K562 (cell line): ENCODE results near the gene DCP2. TPM values are rescaled to one million over a fixed set of nuclear protein-coding genes. Genes with fewer than 3 reads are reported as not detected.

Experiments used
- ATAC-seq: fragments of 200-7000 bp; cut with Tn5 transposase; 3 replicates; pipeline ENCODE4 v1.9.1; 2020; ENCODE audit warnings: moderate library complexity
- BruUV-seq: library from RNA; stranded (reverse); fragments of 400-500 nt; replicated peaks from 2 replicates; lab custom pipeline; 2021; lab: Mats Ljungman, UMichigan
- CTCF ChIA-PET: fragments of 300-600 bp; formaldehyde crosslinking; extraction: SDS; loops from one replicate; lab custom pipeline; 2021; ENCODE audit warnings: low intra/inter-chr PET ratio; lab: Yijun Ruan, JAX
- POLR2A ChIA-PET: fragments of 300-600, 350-650 bp; sonication (Branson Sonifier 250); formaldehyde crosslinking; extraction: SDS; loops from one replicate; lab custom pipeline; 2021; ENCODE audit warnings: antibody characterized with exemption, inconsistent platforms; lab: Yijun Ruan, JAX
- DNase-seq, 4 experiments: peaks; one replicate each; pipeline versions ENCODE4 v3.0.0 to v3.0.0-alpha.2; 2011 to 2018; ENCODE audit warnings: low spot score in 3 of 4, mixed read lengths in 3 of 4; ENCODE audit errors: extremely low read depth in 1 of 4
- FAIRE-seq: peaks from 2 replicates; lab custom pipeline; 2011; peaks lifted over from hg19 to GRCh38; lab: Jason Lieb, UNC
- H2AFZ ChIP-seq: 2 replicates; pipeline ENCODE4 v1.6.0; 2011; ENCODE audit warnings: low read depth, low read length, control low read depth, inconsistent platforms
- H3K27ac ChIP-seq: fragments of 200-600 bp; 3 replicates; pipeline ENCODE4 v1.8.0; 2011; ENCODE audit warnings: low read depth, mild to moderate bottlenecking, control low read depth, inconsistent platforms, low read length, moderate library complexity, mixed read lengths; ENCODE audit errors: extremely low read depth
- H3K27me3 ChIP-seq, 2 experiments: fragments of 300-600 bp in 1 of 2; 2 replicates in 1 of 2; 3 replicates in 1 of 2; pipeline versions ENCODE4 v1.6.0 to v1.8.0; 2011; ENCODE audit warnings: inconsistent platforms in 2 of 2, low read length in 2 of 2, mild to moderate bottlenecking in 1 of 2, mixed read lengths in 1 of 2, moderate library complexity in 1 of 2; ENCODE audit not compliant: control insufficient read depth in 2 of 2, insufficient read depth in 2 of 2
- H3K36me3 ChIP-seq: fragments of 300-600 bp; 3 replicates; pipeline ENCODE4 v1.8.0; 2011; ENCODE audit warnings: mild to moderate bottlenecking, low read length, inconsistent platforms; ENCODE audit not compliant: control insufficient read depth, insufficient read depth
- H3K4me1 ChIP-seq, 2 experiments: fragments of 200-600 bp in 1 of 2; replicated peaks in 1 of 2; 2 replicates in 1 of 2; 3 replicates in 1 of 2; pipeline versions ENCODE4 v1.5.1 to v1.8.0; 2011; ENCODE audit warnings: inconsistent platforms in 2 of 2, low read length in 2 of 2, mild to moderate bottlenecking in 1 of 2, mixed read lengths in 1 of 2, moderate library complexity in 1 of 2; ENCODE audit not compliant: control insufficient read depth in 2 of 2, insufficient read depth in 2 of 2
- H3K4me2 ChIP-seq: 2 replicates; pipeline ENCODE4 v1.6.1; 2011; ENCODE audit warnings: low read length, control low read depth, inconsistent platforms, mixed read lengths; ENCODE audit not compliant: insufficient read depth
- H3K4me3 ChIP-seq: fragments of 200-600 bp; sonication (generic), shearing (Covaris generic); 2 replicates; pipeline ENCODE4 v1.5.1; 2016; ENCODE audit warnings: control low read depth, inconsistent platforms
- H3K79me2 ChIP-seq: fragments of 200-600 bp; 3 replicates; pipeline ENCODE4 v1.8.0; 2011; ENCODE audit warnings: low read length, inconsistent platforms; ENCODE audit not compliant: control insufficient read depth, insufficient read depth
- H3K9ac ChIP-seq, 2 experiments: 2 replicates each; pipeline versions ENCODE4 v1.6.0 to v1.6.1; 2011; ENCODE audit warnings: low read depth in 2 of 2, low read length in 2 of 2, control low read depth in 1 of 2, inconsistent platforms in 1 of 2, mild to moderate bottlenecking in 1 of 2, mixed read lengths in 1 of 2; ENCODE audit not compliant: insufficient read depth in 1 of 2
- H3K9me1 ChIP-seq: one replicate; pipeline ENCODE4 v1.6.0; 2011; ENCODE audit warnings: inconsistent platforms, mild to moderate bottlenecking, low read length, moderate library complexity; ENCODE audit not compliant: control insufficient read depth, insufficient read depth
- H3K9me3 ChIP-seq: replicated peaks from 2 replicates; pipeline ENCODE4 v1.5.1; 2011; ENCODE audit warnings: low read depth, low read length, inconsistent platforms; ENCODE audit not compliant: control insufficient read depth, insufficient read depth
- H4K20me1 ChIP-seq: replicated peaks from 2 replicates; pipeline ENCODE4 v1.6.1; 2011; ENCODE audit warnings: low read length, inconsistent platforms, mixed read lengths; ENCODE audit not compliant: control insufficient read depth, insufficient read depth
- BRF1 ChIP-seq: IDR thresholded peaks from 3 replicates; pipeline ENCODE4 v1.6.1; 2011; ENCODE audit warnings: borderline replicate concordance, mild to moderate bottlenecking; ENCODE audit not compliant: insufficient read length; ENCODE audit errors: extremely low read depth
- DPF2 ChIP-seq: fragments of 450-650 bp; IDR thresholded peaks from 2 replicates; pipeline ENCODE4 v1.6.1; 2016
- FOSL1 ChIP-seq: fragments of 200-800 bp; sonication (Bioruptor generic); conservative IDR thresholded peaks from 2 replicates; pipeline ENCODE4 v1.6.1; 2016; ENCODE audit warnings: missing genetic modification characterization, missing compliant biosample characterization
- JUN ChIP-seq, 2 experiments: sonication (generic) in 1 of 2; formaldehyde crosslinking in 1 of 2; IDR thresholded peaks; 2 replicates each; pipeline versions ENCODE4 v1.6.1 to v1.8.0; 2012 to 2022; ENCODE audit warnings: borderline replicate concordance in 2 of 2, mild to moderate bottlenecking in 2 of 2, improper control_type of control experiment in 1 of 2, low read depth in 1 of 2, low read length in 1 of 2, missing genetic modification reagents in 1 of 2
- KLF13 ChIP-seq: fragments of 450-650 bp; IDR thresholded peaks from 2 replicates; pipeline ENCODE4 v1.6.1; 2016; ENCODE audit warnings: missing genetic modification characterization, low read depth, mild to moderate bottlenecking, missing compliant biosample characterization, moderate library complexity, borderline replicate concordance
- NFIC ChIP-seq: fragments of 450-650 bp; IDR thresholded peaks from 2 replicates; pipeline ENCODE4 v1.6.1; 2017; ENCODE audit warnings: mild to moderate bottlenecking, inconsistent platforms
- PCBP2 ChIP-seq: fragments of 200-400 bp; formaldehyde crosslinking; IDR thresholded peaks from 2 replicates; pipeline ENCODE4 v1.6.1; 2018; ENCODE audit warnings: low read length, low read depth, mild to moderate bottlenecking, moderate library complexity; ENCODE audit not compliant: poor library complexity, severe bottlenecking
- PHB2 ChIP-seq: fragments of 450-650 bp; IDR thresholded peaks from 2 replicates; pipeline ENCODE4 v1.6.1; 2017; ENCODE audit warnings: low read depth
- RAD51 ChIP-seq: fragments of 450-650 bp; IDR thresholded peaks from 2 replicates; pipeline ENCODE4 v1.7.1; 2016; ENCODE audit warnings: low read depth, mild to moderate bottlenecking, borderline replicate concordance
- ZBED1 ChIP-seq: IDR thresholded peaks from 2 replicates; pipeline ENCODE4 v1.6.1; 2014
- ZNF253 ChIP-seq: fragments of 250-450 bp; sonication (Bioruptor Pico); conservative IDR thresholded peaks from 2 replicates; pipeline ENCODE4 v1.6.1; 2021; ENCODE audit warnings: mild to moderate bottlenecking
- ZNF384 ChIP-seq: IDR thresholded peaks from 2 replicates; pipeline ENCODE4 v1.6.1; 2012; ENCODE audit warnings: low read depth, low read length, improper control_type of control experiment
- WGBS: fragments of 100-300 bp; shearing (Covaris generic); methylation state at CpG from one replicate; pipeline ENCODE4 v1.1.6; 2016; ENCODE audit warnings: low coverage, mixed read lengths; ENCODE audit not compliant: insufficient coverage; ENCODE audit errors: missing lambda C conversion rate; 5-methylcytosine and 5-hydroxymethylcytosine counted together
- in situ Hi-C: fragments of 300-500 bp; cut with MboI; formaldehyde crosslinking; loops from 4 replicates; pipeline ENCODE4 v1.15.0; 2018; ENCODE audit warnings: inconsistent platforms, mixed read lengths
- intact Hi-C: fragments of 100-400 bp; cut with micrococcal nuclease; formaldehyde crosslinking; loops from 2 replicates; pipeline ENCODE4 v1.14.2; 2022
- polyA plus RNA-seq, 8 experiments: library from polyadenylated mRNA; depleted of rRNA in 4 of 8; stranded (reverse) in 5 of 8; unstranded in 3 of 8; fragments of >200 nt; fragmentation: Nextera tagmentation in 2 of 8; fragmentation: Illumina TruSeq in 1 of 8; extraction: Ambion mirVana in 2 of 8; extraction: Trizol in 1 of 8; gene quantifications; 2 replicates each; pipeline versions ENCODE4 v1.2.1 to v1.2.3, GENCODE V29; 2011 to 2014; ENCODE audit warnings: inconsistent platforms in 1 of 8, missing spikeins in 1 of 8
- total RNA-seq, 7 experiments: library from RNA; depleted of rRNA in 6 of 7; stranded (reverse); fragments of >200 nt in 6 of 7; fragmentation: Illumina TruSeq in 2 of 7; extraction: Trizol in 2 of 7; gene quantifications; 2 replicates each; pipeline versions ENCODE4 v1.2.1 to v1.2.3, GENCODE V29; 2011 to 2021; ENCODE audit warnings: low replicate concordance in 1 of 7
- TF ChIP-seq, protein P1 (sequence below): sonication (generic); formaldehyde crosslinking; IDR thresholded peaks from 2 replicates; pipeline ENCODE4 v1.8.0; 2023; ENCODE audit warnings: mild to moderate bottlenecking, missing genetic modification reagents
- TF ChIP-seq, protein P2 (sequence below): sonication (generic); formaldehyde crosslinking; IDR thresholded peaks from 2 replicates; pipeline ENCODE4 v1.8.1; 2022; ENCODE audit warnings: missing genetic modification reagents

DCP2 gene
- total and polyA plus RNA-seq, 9 of the 15 experiments (the other 6 are each of a cell fraction or from before 2014, with no cell fraction given) = 25.9 to 109 (median 46.7) TPM

DNA sequence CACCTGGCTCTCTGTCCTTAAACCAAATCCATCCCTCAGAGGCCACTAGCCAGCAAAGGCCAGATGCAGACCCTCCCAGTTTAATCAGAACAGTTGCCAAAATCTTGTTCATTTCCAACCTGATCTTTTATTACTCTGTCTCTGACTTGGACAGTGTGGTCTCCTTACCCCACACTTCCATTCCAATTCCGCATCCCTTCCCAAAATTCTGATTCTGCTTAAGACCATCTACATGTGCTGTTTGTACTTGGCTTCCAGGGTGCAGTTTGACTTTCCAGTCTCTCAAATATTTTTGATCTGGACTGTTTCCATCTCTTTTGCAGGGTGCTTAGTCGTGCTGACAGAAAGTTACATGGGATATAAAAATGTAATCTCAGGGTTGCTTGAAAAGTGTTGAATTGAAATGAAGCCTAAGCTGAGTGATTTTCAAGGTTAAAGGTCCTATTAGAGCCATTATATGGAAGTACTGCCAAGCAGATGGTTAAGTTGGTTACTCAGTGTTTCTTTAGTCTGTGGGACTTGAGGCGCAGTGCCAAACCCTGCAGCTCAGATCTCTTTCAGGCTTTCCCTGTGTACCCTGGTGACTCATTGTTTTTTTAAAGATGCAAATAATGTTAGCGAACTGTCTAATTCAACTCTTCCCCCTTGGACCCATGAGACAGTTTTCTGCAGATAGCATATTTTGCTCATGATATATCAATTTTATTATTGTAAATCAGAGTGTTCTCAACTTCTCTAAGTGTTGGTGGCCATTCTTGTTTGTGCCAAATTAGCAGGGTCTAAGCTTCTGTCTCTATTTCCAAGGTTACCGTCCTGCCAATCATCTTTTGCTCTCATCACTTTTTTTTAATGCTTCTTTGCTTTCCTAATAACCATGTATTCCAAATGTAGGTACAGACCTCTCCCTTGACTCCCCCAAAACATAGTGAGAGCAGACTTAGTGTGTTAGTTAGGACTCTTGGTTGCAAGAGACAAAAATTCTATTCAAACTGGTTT, 18.2 kb upstream of the DCP2 start:
- Histone ChIP-seq H3K4me3 (no peak overlapping the region), H2AFZ (peak overlapping the region; percentile 44), H3K27me3 (no peaks in the 10 kb centered on the region), H3K79me2 (no peaks in the 10 kb centered on the region), H4K20me1 (no peaks in the 10 kb centered on the region), H3K9me3 (no peaks in the 10 kb centered on the region), H3K4me1 (peaks cover 5 to 9% of the 10 kb centered on the region in 2 experiments; a peak in 4 of 5 replicates), H3K4me2 (no peak overlapping the region), H3K9ac (no peak overlapping the region), H3K27ac (no peak overlapping the region; the same call in 2 of the 3 replicates), H3K36me3 (no peaks in the 10 kb centered on the region), H3K9me1 (no peaks in the 10 kb centered on the region)
- ChIA-PET CTCF (no interaction called here), POLR2A (interaction anchor here (2.1 kb wide), 1 partner anchor 18 kb away, joined by 8 read pairs; the partner anchor contains the start of gene DCP2)
- intact Hi-C loops (no loop called here), in situ Hi-C loops (no loop called here)
- peak in 3 of 4 experiments; percentile 13 to 58 (median 37) for DNase-seq
- BruUV-seq = no TSS peak
- peak; percentile 66 for ATAC-seq
- 31% methylated on average over 5 of the region's 5 CpGs for WGBS
- FAIRE-seq = no peak
- TF ChIP-seq DPF2 (peak; percentile 49; the same call in 1 of the 2 replicates), FOSL1 (tag) (peak; percentile 82), ZNF253 (CRISPR knock-in tag) (no peak), NFIC (peak; percentile 68), RAD51 (no peak), BRF1 (no peak), ZNF384 (0 out of 2 replicates have a peak, but pooled peaks have one; percentile 4), KLF13 (tag) (no peak), PHB2 (no peak), ZBED1 (no peak), PCBP2 (no peak), JUN (IDR thresholded peaks at IDR 0.05; ENCODE audit: borderline replicate concordance, low read depth, low read length) (peak; percentile 66), JUN (CRISPR knock-in tag; IDR thresholded peaks at IDR 0.05; ENCODE audit: borderline replicate concordance) (no peak)
- TF ChIP-seq, protein P1, sequence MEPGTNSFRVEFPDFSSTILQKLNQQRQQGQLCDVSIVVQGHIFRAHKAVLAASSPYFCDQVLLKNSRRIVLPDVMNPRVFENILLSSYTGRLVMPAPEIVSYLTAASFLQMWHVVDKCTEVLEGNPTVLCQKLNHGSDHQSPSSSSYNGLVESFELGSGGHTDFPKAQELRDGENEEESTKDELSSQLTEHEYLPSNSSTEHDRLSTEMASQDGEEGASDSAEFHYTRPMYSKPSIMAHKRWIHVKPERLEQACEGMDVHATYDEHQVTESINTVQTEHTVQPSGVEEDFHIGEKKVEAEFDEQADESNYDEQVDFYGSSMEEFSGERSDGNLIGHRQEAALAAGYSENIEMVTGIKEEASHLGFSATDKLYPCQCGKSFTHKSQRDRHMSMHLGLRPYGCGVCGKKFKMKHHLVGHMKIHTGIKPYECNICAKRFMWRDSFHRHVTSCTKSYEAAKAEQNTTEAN (CRISPR knock-in tag) = no peak
- TF ChIP-seq, protein P2, sequence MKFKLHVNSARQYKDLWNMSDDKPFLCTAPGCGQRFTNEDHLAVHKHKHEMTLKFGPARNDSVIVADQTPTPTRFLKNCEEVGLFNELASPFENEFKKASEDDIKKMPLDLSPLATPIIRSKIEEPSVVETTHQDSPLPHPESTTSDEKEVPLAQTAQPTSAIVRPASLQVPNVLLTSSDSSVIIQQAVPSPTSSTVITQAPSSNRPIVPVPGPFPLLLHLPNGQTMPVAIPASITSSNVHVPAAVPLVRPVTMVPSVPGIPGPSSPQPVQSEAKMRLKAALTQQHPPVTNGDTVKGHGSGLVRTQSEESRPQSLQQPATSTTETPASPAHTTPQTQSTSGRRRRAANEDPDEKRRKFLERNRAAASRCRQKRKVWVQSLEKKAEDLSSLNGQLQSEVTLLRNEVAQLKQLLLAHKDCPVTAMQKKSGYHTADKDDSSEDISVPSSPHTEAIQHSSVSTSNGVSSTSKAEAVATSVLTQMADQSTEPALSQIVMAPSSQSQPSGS (CRISPR knock-in tag) = no peak
